A549 (cell line): ENCODE data around the gene GRIA3. TPM values are rescaled to one million over a fixed set of nuclear protein-coding genes. Genes with fewer than 3 reads are reported as not detected.
A peak's percentile ranks its signal among the peaks of the same experiment; 100 is the strongest.
"Not testable (repeated sequence)": the region's sequence is repeated elsewhere in the genome, so short reads cannot be mapped to it uniquely, and the experiment has no call there.

ENCODE experiments used
- ATAC-seq, 2 experiments: fragments of 200-7000 bp in 1 of 2; fragments of >200 bp in 1 of 2; cut with Nextera tagmentation in 1 of 2; cut with Tn5 transposase in 1 of 2; 3 replicates each; pipeline versions ENCODE4 v1.8.0 to v1.9.1; 2018 to 2020; ENCODE audit warnings: mild to moderate bottlenecking in 1 of 2, moderate library complexity in 1 of 2
- CTCF ChIA-PET: fragments of 300-600 bp; sonication (Branson Sonifier 250); formaldehyde crosslinking; extraction: SDS; loops from one replicate; lab custom pipeline; 2021; ENCODE audit warnings: antibody characterized with exemption, inconsistent platforms; lab: Yijun Ruan, JAX
- POLR2A ChIA-PET: fragments of 350-600 bp; formaldehyde crosslinking; extraction: SDS; loops from one replicate; lab custom pipeline; 2021; ENCODE audit warnings: antibody characterized with exemption, inconsistent platforms; lab: Yijun Ruan, JAX
- DNase-seq, 2 experiments: peaks; one replicate each; pipeline versions ENCODE4 v3.0.0 to v3.0.0-alpha.2; 2011 to 2016; ENCODE audit warnings: low read depth in 1 of 2, low spot score in 1 of 2
- FAIRE-seq: peaks from 2 replicates; lab custom pipeline; 2011; peaks lifted over from hg19 to GRCh38; lab: Jason Lieb, UNC
- H3K27ac ChIP-seq, 2 experiments: fragments of >200 bp; sonication (Bioruptor Twin); formaldehyde crosslinking; 3 replicates each; pipeline ENCODE4 v1.5.1; 2016 to 2017
- H3K4me1 ChIP-seq: fragments of >200 bp; sonication (Bioruptor Twin); formaldehyde crosslinking; 3 replicates; pipeline ENCODE4 v1.6.1; 2016
- H3K4me2 ChIP-seq: fragments of >200 bp; sonication (Bioruptor Twin); formaldehyde crosslinking; 3 replicates; pipeline ENCODE4 v1.6.1; 2016
- H3K4me3 ChIP-seq: fragments of >200 bp; sonication (Bioruptor Twin); formaldehyde crosslinking; 3 replicates; pipeline ENCODE4 v1.5.1; 2016
- H3K9me3 ChIP-seq: fragments of >200 bp; sonication (Bioruptor Twin); formaldehyde crosslinking; 3 replicates; pipeline ENCODE4 v1.6.1; 2016
- CBX2 ChIP-seq: fragments of 200-600 bp; sonication (generic); IDR thresholded peaks from 2 replicates; pipeline ENCODE4 v1.6.1; 2016; ENCODE audit warnings: low read depth, mild to moderate bottlenecking, borderline replicate concordance
- CEBPB ChIP-seq, 2 experiments: fragments of >200 bp in 1 of 2; sonication (Bioruptor Twin) in 1 of 2; formaldehyde crosslinking in 1 of 2; IDR thresholded peaks; 2 replicates each; pipeline ENCODE4 v1.6.1; 2012 to 2016
- EHF ChIP-seq: fragments of 250-450 bp; sonication (Bioruptor Pico); IDR thresholded peaks from 2 replicates; pipeline ENCODE4 v1.5.0; 2020; ENCODE audit warnings: mild to moderate bottlenecking
- EP300 ChIP-seq, 2 experiments: fragments of >200 bp; sonication (Bioruptor Twin); formaldehyde crosslinking; IDR thresholded peaks; 2 replicates in 1 of 2; 3 replicates in 1 of 2; pipeline ENCODE4 v1.6.1; 2016 to 2017
- GATA3 ChIP-seq: IDR thresholded peaks from 2 replicates; pipeline ENCODE4 v1.6.1; 2012; ENCODE audit warnings: borderline replicate concordance
- JUN ChIP-seq, 2 experiments: fragments of >200 bp; sonication (Bioruptor Twin); formaldehyde crosslinking; IDR thresholded peaks; 2 replicates in 1 of 2; 3 replicates in 1 of 2; pipeline ENCODE4 v1.6.1; 2016 to 2017
- KDM1A ChIP-seq: fragments of 200-600 bp; sonication (generic); IDR thresholded peaks from 2 replicates; pipeline ENCODE4 v1.6.1; 2016; ENCODE audit warnings: low read depth, mild to moderate bottlenecking
- MAX ChIP-seq: IDR thresholded peaks from 2 replicates; pipeline ENCODE4 v1.6.1; 2012
- MYC ChIP-seq: IDR thresholded peaks from 2 replicates; pipeline ENCODE4 v1.6.1; 2012; ENCODE audit warnings: mild to moderate bottlenecking, inconsistent platforms, low read length, improper control_type of control experiment, borderline replicate concordance
- NR3C1 ChIP-seq: fragments of >200 bp; sonication (Bioruptor Twin); formaldehyde crosslinking; IDR thresholded peaks from 3 replicates; pipeline ENCODE4 v1.6.1; 2017
- RAD21 ChIP-seq, 2 experiments: fragments of >200 bp in 1 of 2; sonication (Bioruptor Twin) in 1 of 2; formaldehyde crosslinking in 1 of 2; IDR thresholded peaks in 1 of 2; conservative IDR thresholded peaks in 1 of 2; 2 replicates in 1 of 2; 3 replicates in 1 of 2; pipeline ENCODE4 v1.6.1; 2012 to 2018; ENCODE audit warnings: inconsistent platforms in 1 of 2
- RARB ChIP-seq: fragments of 250-450 bp; sonication (Bioruptor Pico); IDR thresholded peaks from 2 replicates; pipeline ENCODE4 v1.8.0; 2021; ENCODE audit warnings: mild to moderate bottlenecking, moderate library complexity
- RCOR1 ChIP-seq: fragments of 150-350 bp; IDR thresholded peaks from 2 replicates; pipeline ENCODE4 v1.6.1; 2014; ENCODE audit warnings: antibody characterized with exemption, low read length, low read depth
- RFX5 ChIP-seq: fragments of 450-650 bp; IDR thresholded peaks from 2 replicates; pipeline ENCODE4 v1.7.1; 2014; ENCODE audit warnings: antibody characterized with exemption, mild to moderate bottlenecking, moderate library complexity
- SMC3 ChIP-seq: fragments of >200 bp; sonication (Bioruptor Twin); formaldehyde crosslinking; IDR thresholded peaks from 3 replicates; pipeline ENCODE4 v1.6.1; 2018; ENCODE audit warnings: inconsistent platforms
- ZFP36 ChIP-seq: fragments of 450-650 bp; IDR thresholded peaks from 2 replicates; pipeline ENCODE4 v1.6.1; 2014; ENCODE audit warnings: borderline replicate concordance; ENCODE audit not compliant: partially characterized antibody
- ZNF302 ChIP-seq: fragments of 250-450 bp; sonication (Bioruptor Pico); IDR thresholded peaks from 2 replicates; pipeline ENCODE4 v1.9.0; 2021; ENCODE audit warnings: inconsistent platforms, mild to moderate bottlenecking, moderate library complexity
- ZSCAN20 ChIP-seq: fragments of 250-450 bp; sonication (Bioruptor Pico); IDR thresholded peaks from 2 replicates; pipeline ENCODE4 v1.8.0; 2022; ENCODE audit warnings: mild to moderate bottlenecking, moderate library complexity
- WGBS: methylation state at CpG from one replicate; pipeline ENCODE4 v1.1.6; 2017; ENCODE audit errors: missing lambda C conversion rate; 5-methylcytosine and 5-hydroxymethylcytosine counted together
- polyA plus RNA-seq, 4 experiments: library from polyadenylated mRNA; depleted of rRNA in 3 of 4; stranded (reverse); fragments of >200 nt; fragmentation: RNase III in 1 of 4; extraction: RNeasy Plus Mini Kit Qiagen cat#74134 plus additional on column Dnase treatment in 1 of 4; gene quantifications; 2 replicates in 3 of 4; 3 replicates in 1 of 4; pipeline ENCODE4 v1.2.3, GENCODE V29; 2011 to 2017
- TF ChIP-seq, protein P1 (sequence below): fragments of 450-650 bp; IDR thresholded peaks from 2 replicates; pipeline ENCODE4 v1.6.1; 2014; ENCODE audit warnings: antibody characterized with exemption

The GRIA3 gene
- polyA plus RNA-seq, 2 of the 4 experiments (the other 2 are of a cell fraction): not detected

DNA sequence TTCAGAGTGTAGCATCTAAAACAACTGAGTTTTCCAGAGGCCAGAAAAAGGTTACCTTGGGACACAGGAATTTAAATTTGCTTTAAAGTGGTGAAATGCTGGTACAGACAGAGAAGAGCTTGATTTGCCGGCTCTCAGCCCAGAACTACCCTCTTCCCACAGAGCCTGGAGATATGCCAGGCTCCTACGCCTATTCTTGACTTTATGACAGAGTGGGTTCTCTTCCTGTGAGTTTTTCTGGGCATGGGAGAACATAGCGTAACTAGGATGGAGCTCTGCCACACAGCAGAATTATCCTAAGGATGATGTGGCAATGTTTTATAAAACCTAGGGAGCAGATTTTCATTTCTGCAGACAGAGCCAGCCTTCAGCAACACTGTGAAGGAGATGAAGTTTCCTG, 241.8 kb downstream of the GRIA3 start:
- no peak overlapping the region for H3K4me3 ChIP-seq
- FAIRE-seq (peak; percentile 23), ATAC-seq (no peak), DNase-seq (no peak)
- no peak overlapping the region for H3K27ac ChIP-seq
- no peak overlapping the region for H3K4me2 ChIP-seq
- ChIA-PET POLR2A (no interaction called here), CTCF (no interaction called here)
- H3K9me3 ChIP-seq: no peaks in the 10 kb centered on the region
- peaks cover 11% of the 10 kb centered on the region; the same call in 2 of the 3 replicates for H3K4me1 ChIP-seq
- 68% methylated on average over 3 of the region's 3 CpGs for WGBS
- TF ChIP-seq NR3C1 (no peak), EP300 (IDR thresholded peaks at IDR 0.05) (no peak), SMC3 (no peak), MYC (no peak)

DNA sequence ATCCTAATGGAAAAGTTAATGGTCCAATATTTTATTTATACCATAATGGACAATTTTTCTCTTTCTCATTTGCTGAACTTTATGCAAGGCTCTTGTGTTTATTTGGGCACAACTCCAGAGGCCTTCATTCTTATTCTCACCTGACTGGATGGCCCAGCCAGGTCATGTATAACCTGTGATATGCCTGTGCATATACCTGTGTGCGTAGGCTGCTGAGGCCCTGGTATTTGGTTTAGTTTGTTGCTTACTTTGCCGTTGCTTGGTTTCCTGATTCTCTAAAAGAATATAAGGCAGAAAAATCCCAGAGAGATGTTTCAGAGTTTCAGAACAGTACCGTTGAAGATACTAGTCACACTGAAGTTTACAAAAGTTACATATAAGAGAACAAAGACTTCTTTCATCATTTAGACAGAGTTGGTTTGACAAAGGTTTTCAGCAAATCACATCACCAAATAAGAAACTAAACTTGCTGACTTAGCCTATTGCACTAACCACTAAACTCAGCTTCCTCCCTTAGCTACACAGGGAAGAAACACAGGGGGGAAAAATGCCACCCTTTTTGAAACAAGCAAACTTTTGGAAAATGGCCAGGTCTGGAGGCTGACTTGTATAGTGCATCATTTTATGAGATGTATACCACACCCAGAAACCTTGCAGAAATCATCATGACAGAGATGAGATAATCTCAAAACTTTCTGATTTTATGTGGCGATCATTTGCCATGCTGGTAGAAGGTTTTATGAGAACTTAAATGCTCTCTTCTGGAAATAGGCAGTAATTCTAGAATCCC, 248.5 kb downstream of the GRIA3 start:
- H3K4me2 ChIP-seq: no peak overlapping the region
- H3K4me1 ChIP-seq: no peaks in the 10 kb centered on the region
- TF ChIP-seq RARB (CRISPR knock-in tag) (no peak), RFX5 (no peak), GATA3 (no peak), EHF (CRISPR knock-in tag) (no peak), CBX2 (no peak), RCOR1 (no peak), KDM1A (no peak), JUN (IDR thresholded peaks at IDR 0.05) (no peak), ZSCAN20 (no peak)
- no peak overlapping the region for H3K27ac ChIP-seq
- POLR2A ChIA-PET: no interaction called here
- ATAC-seq: no peak
- no peak overlapping the region for H3K4me3 ChIP-seq
- CTCF ChIA-PET: interaction anchor here (1.6 kb wide), 1 partner anchor 10 kb away, joined by 4 read pairs; no protein-coding TSS in a partner anchor
- DNase-seq: no peak
- 80% methylated on average over 4 of the region's 4 CpGs for WGBS
- FAIRE-seq: peak; percentile 92
- no peaks in the 10 kb centered on the region for H3K9me3 ChIP-seq

DNA sequence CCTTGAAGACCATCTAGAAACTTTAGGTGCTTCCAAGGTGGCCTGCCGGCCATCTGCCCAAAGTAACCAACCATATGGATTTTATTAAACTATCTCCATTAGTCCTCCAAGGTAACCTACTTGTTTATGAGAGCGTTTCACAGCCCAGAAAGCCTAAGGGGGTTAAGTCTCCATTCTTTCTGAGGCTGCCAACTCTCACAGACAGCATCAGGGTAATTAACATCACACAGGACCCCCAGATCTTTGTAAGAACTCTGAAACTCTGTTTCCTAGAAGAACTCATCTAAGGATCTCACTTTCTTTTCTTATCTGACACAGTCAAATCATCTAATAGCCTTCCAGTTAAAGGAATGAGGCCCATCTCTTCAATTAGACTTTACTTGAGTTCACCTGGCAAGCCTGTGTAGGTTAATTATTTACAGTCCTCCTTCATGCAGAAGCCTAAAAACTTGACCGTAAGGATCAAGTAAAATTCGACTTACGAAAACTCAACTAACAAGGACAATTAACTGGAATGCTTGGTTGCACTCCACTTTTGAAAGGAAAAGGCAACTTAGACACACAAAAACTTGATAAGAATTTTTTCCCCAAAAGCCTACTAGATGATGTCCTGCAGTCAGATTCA, 252.5 kb downstream of the GRIA3 start:
- TF ChIP-seq, protein P1, sequence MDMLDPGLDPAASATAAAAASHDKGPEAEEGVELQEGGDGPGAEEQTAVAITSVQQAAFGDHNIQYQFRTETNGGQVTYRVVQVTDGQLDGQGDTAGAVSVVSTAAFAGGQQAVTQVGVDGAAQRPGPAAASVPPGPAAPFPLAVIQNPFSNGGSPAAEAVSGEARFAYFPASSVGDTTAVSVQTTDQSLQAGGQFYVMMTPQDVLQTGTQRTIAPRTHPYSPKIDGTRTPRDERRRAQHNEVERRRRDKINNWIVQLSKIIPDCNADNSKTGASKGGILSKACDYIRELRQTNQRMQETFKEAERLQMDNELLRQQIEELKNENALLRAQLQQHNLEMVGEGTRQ: no peak
- TF ChIP-seq MAX: no peak
- no peak for TF ChIP-seq ZNF302 (CRISPR knock-in tag)
- TF ChIP-seq RAD21 (conservative IDR thresholded peaks at IDR 0.05 in 1 of 2, IDR thresholded peaks at IDR 0.05 in 1 of 2): no peak
- no peak for TF ChIP-seq SMC3
- TF ChIP-seq ZFP36: no peak
- no peak for TF ChIP-seq CEBPB (IDR thresholded peaks at IDR 0.05)
- Histone ChIP-seq H3K4me2 (no peak overlapping the region), H3K9me3 (no peaks in the 10 kb centered on the region), H3K27ac (no peak overlapping the region), H3K4me3 (no peak overlapping the region), H3K4me1 (no peaks in the 10 kb centered on the region)
- WGBS: 61% methylated on average over 5 of the region's 5 CpGs
- CTCF ChIA-PET: no interaction called here
- POLR2A ChIA-PET: no interaction called here
- FAIRE-seq: no peak
- DNase-seq: no peak
- no peak for ATAC-seq

DNA sequence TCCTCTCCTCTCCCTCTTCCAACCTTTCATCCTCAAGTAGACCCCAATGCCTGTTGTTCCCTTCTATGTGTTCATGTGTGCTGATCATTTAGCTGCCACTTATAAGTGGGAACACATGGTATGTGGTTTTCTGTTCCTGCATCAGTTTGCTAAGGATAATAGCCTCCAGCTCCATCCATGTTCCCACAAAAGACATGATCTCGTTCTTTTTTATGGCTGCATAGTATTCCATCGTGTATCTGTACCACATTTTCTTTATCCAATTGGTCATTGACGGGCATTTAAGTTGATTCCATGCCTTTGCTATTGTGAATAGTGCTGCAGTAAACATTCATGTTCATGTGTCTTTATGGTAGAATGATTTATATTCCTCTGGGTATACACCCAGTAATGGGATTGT, 255.8 kb downstream of the GRIA3 start:
- H3K4me3 ChIP-seq, DNase-seq, CTCF ChIA-PET, H3K4me1 ChIP-seq, ATAC-seq, H3K9me3 ChIP-seq, POLR2A ChIA-PET, H3K4me2 ChIP-seq, H3K27ac ChIP-seq: not testable (repeated sequence)
- peak; percentile 76 for FAIRE-seq
- 24% methylated on average over 3 of the region's 3 CpGs for WGBS
